WTC11 (cell line): ENCODE results near the gene TBC1D24. TPM values are rescaled to one million over a fixed set of nuclear protein-coding genes. Genes with fewer than 3 reads are reported as not detected.

Experiments used
- AFF4 ChIP-seq: sonication (generic); formaldehyde crosslinking; IDR thresholded peaks from 2 replicates; pipeline ENCODE4 v1.8.1; 2023; ENCODE audit warnings: mild to moderate bottlenecking, missing genetic modification reagents, borderline replicate concordance
- ATF1 ChIP-seq: sonication (generic); formaldehyde crosslinking; IDR thresholded peaks from 2 replicates; pipeline ENCODE4 v1.8.1; 2023; ENCODE audit warnings: mild to moderate bottlenecking, moderate library complexity, missing genetic modification reagents
- ATF2 ChIP-seq: sonication (generic); formaldehyde crosslinking; IDR thresholded peaks from 2 replicates; pipeline ENCODE4 v1.8.1; 2022; ENCODE audit warnings: low read depth, missing genetic modification reagents, borderline replicate concordance
- EMX1 ChIP-seq: fragments of 250-450 bp; sonication (Bioruptor Pico); IDR thresholded peaks from 2 replicates; pipeline ENCODE4 v1.8.0; 2021; ENCODE audit warnings: mild to moderate bottlenecking
- FOXP4 ChIP-seq: sonication (generic); formaldehyde crosslinking; IDR thresholded peaks from 2 replicates; pipeline ENCODE4 v1.8.0; 2022; ENCODE audit warnings: mild to moderate bottlenecking, missing genetic modification reagents
- IRF2 ChIP-seq: sonication (generic); formaldehyde crosslinking; IDR thresholded peaks from 2 replicates; pipeline ENCODE4 v1.8.0; 2022; ENCODE audit warnings: low read depth, missing genetic modification reagents, borderline replicate concordance
- KAT7 ChIP-seq: sonication (generic); formaldehyde crosslinking; IDR thresholded peaks from 2 replicates; pipeline ENCODE4 v1.8.1; 2023; ENCODE audit warnings: missing genetic modification reagents, mild to moderate bottlenecking, borderline replicate concordance
- MLX ChIP-seq: sonication (generic); formaldehyde crosslinking; IDR thresholded peaks from 2 replicates; pipeline ENCODE4 v1.8.1; 2023; ENCODE audit warnings: mild to moderate bottlenecking, missing genetic modification reagents, moderate library complexity
- MXD4 ChIP-seq: fragments of 250-450 bp; sonication (Bioruptor Pico); IDR thresholded peaks from 2 replicates; pipeline ENCODE4 v1.8.0; 2021; ENCODE audit warnings: mild to moderate bottlenecking, moderate library complexity, borderline replicate concordance
- NFE2L1 ChIP-seq: sonication (generic); formaldehyde crosslinking; IDR thresholded peaks from 2 replicates; pipeline ENCODE4 v1.8.1; 2023; ENCODE audit warnings: missing genetic modification reagents
- PRRX2 ChIP-seq: fragments of 250-450 bp; sonication (Bioruptor Pico); IDR thresholded peaks from 2 replicates; pipeline ENCODE4 v1.8.0; 2021; ENCODE audit warnings: mild to moderate bottlenecking
- TP53 ChIP-seq: sonication (generic); formaldehyde crosslinking; IDR thresholded peaks from 2 replicates; pipeline ENCODE4 v1.8.1; 2023; ENCODE audit warnings: mild to moderate bottlenecking, missing genetic modification reagents
- ZBTB21 ChIP-seq: sonication (generic); formaldehyde crosslinking; IDR thresholded peaks from 2 replicates; pipeline ENCODE4 v1.8.1; 2023; ENCODE audit warnings: mild to moderate bottlenecking, missing genetic modification reagents, borderline replicate concordance
- ZMAT4 ChIP-seq: fragments of 250-450 bp; sonication (Bioruptor Pico); IDR thresholded peaks from 2 replicates; pipeline ENCODE4 v1.9.0; 2021; ENCODE audit warnings: mild to moderate bottlenecking
- ZNF219 ChIP-seq: sonication (generic); formaldehyde crosslinking; IDR thresholded peaks from 2 replicates; pipeline ENCODE4 v1.8.0; 2023; ENCODE audit warnings: missing genetic modification reagents, mild to moderate bottlenecking, borderline replicate concordance
- ZNF263 ChIP-seq: sonication (generic); formaldehyde crosslinking; IDR thresholded peaks from 2 replicates; pipeline ENCODE4 v1.8.1; 2022; ENCODE audit warnings: low read depth, mild to moderate bottlenecking, moderate library complexity, missing genetic modification reagents
- ZNF425 ChIP-seq: fragments of 250-450 bp; sonication (Bioruptor Pico); conservative IDR thresholded peaks from 2 replicates; pipeline ENCODE4 v1.9.0; 2021; ENCODE audit warnings: mild to moderate bottlenecking
- ZNF532 ChIP-seq: fragments of 250-450 bp; sonication (Bioruptor Pico); IDR thresholded peaks from 2 replicates; pipeline ENCODE4 v1.9.0; 2021; ENCODE audit warnings: mild to moderate bottlenecking, borderline replicate concordance
- ZSCAN18 ChIP-seq: fragments of 250-450 bp; sonication (Bioruptor Pico); IDR thresholded peaks from 2 replicates; pipeline ENCODE4 v2.1.2; 2022; ENCODE audit warnings: mild to moderate bottlenecking, moderate library complexity
- total RNA-seq: library from RNA; stranded (reverse); gene quantifications from 3 replicates; pipeline ENCODE4 v1.2.3, GENCODE V29; 2021

TBC1D24 gene
- total RNA-seq, 1 experiment from 2014 or later = 21.0 TPM

GRCh38 chr16:2428784-2429033, 46.2 kb upstream of the TBC1D24 start (continued):
- TF ChIP-seq FOXP4 (CRISPR knock-in tag) (peak; percentile 89), MLX (CRISPR knock-in tag) (0 out of 2 replicates have a peak, but pooled peaks have one; percentile 55), MXD4 (no peak), AFF4 (CRISPR knock-in tag) (0 out of 2 replicates have a peak, but pooled peaks have one; percentile 23), ATF2 (CRISPR knock-in tag) (no peak), PRRX2 (CRISPR knock-in tag) (0 out of 2 replicates have a peak, but pooled peaks have one; percentile 72), IRF2 (CRISPR knock-in tag) (no peak), NFE2L1 (CRISPR knock-in tag) (no peak; the same call in 1 of the 2 replicates), ZNF532 (CRISPR knock-in tag) (no peak), EMX1 (no peak), ZMAT4 (CRISPR knock-in tag) (no peak), KAT7 (CRISPR knock-in tag) (no peak), ATF1 (peak; percentile 84; the same call in 1 of the 2 replicates), ZNF263 (CRISPR knock-in tag) (peak; percentile 56; the same call in 1 of the 2 replicates), ZBTB21 (CRISPR knock-in tag) (no peak), TP53 (CRISPR knock-in tag) (no peak), ZNF425 (CRISPR knock-in tag) (no peak), ZSCAN18 (no peak), ZNF219 (CRISPR knock-in tag) (no peak)
